NT2/D1 (cell line): ENCODE measurements around the gene PYGO2.

Experiments used
- SUZ12 ChIP-seq: IDR thresholded peaks from 2 replicates; pipeline ENCODE4 v1.6.1; 2011; ENCODE audit not compliant: insufficient read length, insufficient read depth; ENCODE audit errors: extremely low read depth
- YY1 ChIP-seq: IDR thresholded peaks from 2 replicates; pipeline ENCODE4 v1.6.1; 2011; ENCODE audit not compliant: insufficient read length, insufficient read depth
- ZNF274 ChIP-seq: IDR thresholded peaks from 2 replicates; pipeline ENCODE4 v1.6.1; 2011; ENCODE audit warnings: mild to moderate bottlenecking, low read depth, low read length

- TF ChIP-seq SUZ12 (no peak), YY1 (no peak), ZNF274 (no peak)
These were observed 26.7 kb upstream of the PYGO2 start for GRCh38 chr1:154988058-154988954.
